HEK293 (cell line): ENCODE data around the gene ZNF672.

Source experiments
- CTCF ChIA-PET: fragments of 350-600 bp; formaldehyde crosslinking; extraction: SDS; loops from one replicate; lab custom pipeline; 2021; ENCODE audit warnings: antibody characterized with exemption; lab: Yijun Ruan, JAX
- POLR2A ChIA-PET: fragments of 300-600 bp; formaldehyde crosslinking; extraction: SDS; loops from one replicate; lab custom pipeline; 2020; ENCODE audit warnings: antibody characterized with exemption, inconsistent platforms; lab: Yijun Ruan, JAX
- H3K27ac ChIP-seq: fragments of 200-500 bp; sonication (Bioruptor generic); 2 replicates; pipeline ENCODE4 v1.5.1; 2014; ENCODE audit warnings: low read depth, low read length, control low read depth, inconsistent platforms; ENCODE audit errors: extremely low read depth
- H3K36me3 ChIP-seq, 2 experiments: fragments of 200-500 bp in 1 of 2; sonication (Bioruptor generic) in 1 of 2; 1 replicate in 1 of 2; 2 replicates in 1 of 2; pipeline ENCODE4 v1.5.1; 2014 to 2017; ENCODE audit warnings: inconsistent platforms in 2 of 2, low read length in 2 of 2; ENCODE audit not compliant: control insufficient read depth in 2 of 2, insufficient read depth in 1 of 2
- H3K4me1 ChIP-seq: fragments of 200-500 bp; sonication (Bioruptor generic); 2 replicates; pipeline ENCODE4 v1.5.1; 2014; ENCODE audit warnings: mild to moderate bottlenecking, low read length, inconsistent platforms; ENCODE audit not compliant: control insufficient read depth, insufficient read depth
- H3K4me3 ChIP-seq: 2 replicates; pipeline ENCODE4 v1.5.1; 2011; ENCODE audit warnings: low read depth, mild to moderate bottlenecking, control low read depth, low read length, moderate library complexity
- H3K9me3 ChIP-seq: fragments of 200-500 bp; sonication (Bioruptor generic); 2 replicates; pipeline ENCODE4 v1.5.1; 2014; ENCODE audit warnings: low read depth, low read length, inconsistent platforms; ENCODE audit not compliant: control insufficient read depth, insufficient read depth
- KLF16 ChIP-seq: fragments of 450-650 bp; formaldehyde crosslinking; IDR thresholded peaks from 2 replicates; pipeline ENCODE4 v1.5.1; 2017; ENCODE audit warnings: missing biosample characterization, missing genetic modification characterization
- PRDM6 ChIP-seq: fragments of 450-650 bp; formaldehyde crosslinking; IDR thresholded peaks from 2 replicates; pipeline ENCODE4 v1.5.1; 2017; ENCODE audit warnings: missing biosample characterization, missing genetic modification characterization
- SALL2 ChIP-seq: fragments of 450-650 bp; formaldehyde crosslinking; IDR thresholded peaks from 2 replicates; pipeline ENCODE4 v1.5.0; 2017; ENCODE audit warnings: missing biosample characterization, mild to moderate bottlenecking, missing genetic modification characterization, borderline replicate concordance
- SP7 ChIP-seq: fragments of 450-650 bp; formaldehyde crosslinking; IDR thresholded peaks from 2 replicates; pipeline ENCODE4 v1.5.1; 2016; ENCODE audit warnings: missing biosample characterization, missing genetic modification characterization
- ZBTB17 ChIP-seq: fragments of 450-650 bp; formaldehyde crosslinking; IDR thresholded peaks from 2 replicates; pipeline ENCODE4 v1.5.1; 2016; ENCODE audit warnings: missing biosample characterization, missing genetic modification characterization
- ZBTB44 ChIP-seq: fragments of 450-650 bp; IDR thresholded peaks from 2 replicates; pipeline ENCODE4 v1.5.1; 2018; ENCODE audit warnings: missing biosample characterization, mild to moderate bottlenecking, missing genetic modification characterization
- ZBTB7A ChIP-seq: fragments of 450-650 bp; formaldehyde crosslinking; IDR thresholded peaks from 2 replicates; pipeline ENCODE4 v1.5.1; 2016; ENCODE audit warnings: low read depth, missing biosample characterization, missing genetic modification characterization
- ZNF132 ChIP-seq: fragments of 450-650 bp; formaldehyde crosslinking; IDR thresholded peaks from 2 replicates; pipeline ENCODE4 v1.5.1; 2017; ENCODE audit warnings: missing biosample characterization, missing genetic modification characterization, borderline replicate concordance
- ZNF174 ChIP-seq: fragments of 450-650 bp; formaldehyde crosslinking; IDR thresholded peaks from 2 replicates; pipeline ENCODE4 v1.5.0; 2017; ENCODE audit warnings: missing biosample characterization, mild to moderate bottlenecking, missing genetic modification characterization
- ZNF175 ChIP-seq: fragments of 450-650 bp; formaldehyde crosslinking; IDR thresholded peaks from 2 replicates; pipeline ENCODE4 v1.5.1; 2016; ENCODE audit warnings: missing biosample characterization, missing genetic modification characterization
- ZNF221 ChIP-seq: fragments of 450-650 bp; formaldehyde crosslinking; IDR thresholded peaks from 2 replicates; pipeline ENCODE4 v1.5.1; 2017; ENCODE audit warnings: missing biosample characterization, missing genetic modification characterization, borderline replicate concordance
- ZNF23 ChIP-seq: fragments of 450-650 bp; formaldehyde crosslinking; IDR thresholded peaks from 2 replicates; pipeline ENCODE4 v1.5.1; 2016; ENCODE audit warnings: missing biosample characterization, missing genetic modification characterization, borderline replicate concordance
- ZNF248 ChIP-seq: fragments of 450-650 bp; formaldehyde crosslinking; IDR thresholded peaks from 2 replicates; pipeline ENCODE4 v1.5.1; 2017; ENCODE audit warnings: missing biosample characterization, missing genetic modification characterization
- ZNF302 ChIP-seq: fragments of 450-650 bp; formaldehyde crosslinking; IDR thresholded peaks from 2 replicates; pipeline ENCODE4 v1.5.1; 2016; ENCODE audit warnings: missing biosample characterization, missing genetic modification characterization, low read depth
- ZNF473 ChIP-seq: fragments of 450-650 bp; formaldehyde crosslinking; IDR thresholded peaks from 2 replicates; pipeline ENCODE4 v1.5.1; 2017; ENCODE audit warnings: missing biosample characterization, missing genetic modification characterization
- ZNF510 ChIP-seq: fragments of 450-650 bp; formaldehyde crosslinking; IDR thresholded peaks from 2 replicates; pipeline ENCODE4 v1.5.1; 2018; ENCODE audit warnings: mild to moderate bottlenecking, missing genetic modification characterization, missing biosample characterization; ENCODE audit not compliant: insufficient replicate concordance
- ZNF549 ChIP-seq: fragments of 450-650 bp; IDR thresholded peaks from 2 replicates; pipeline ENCODE4 v1.5.1; 2018; ENCODE audit warnings: missing biosample characterization, missing genetic modification characterization, mild to moderate bottlenecking, inconsistent platforms, moderate library complexity
- ZNF561 ChIP-seq: fragments of 450-650 bp; IDR thresholded peaks from 2 replicates; pipeline ENCODE4 v1.5.1; 2018; ENCODE audit warnings: missing biosample characterization, missing genetic modification characterization, borderline replicate concordance
- ZNF629 ChIP-seq: fragments of 450-650 bp; formaldehyde crosslinking; IDR thresholded peaks from 2 replicates; pipeline ENCODE4 v1.5.1; 2017; ENCODE audit warnings: missing biosample characterization, missing genetic modification characterization
- ZNF658 ChIP-seq: fragments of 450-650 bp; formaldehyde crosslinking; IDR thresholded peaks from 2 replicates; pipeline ENCODE4; 2016; ENCODE audit warnings: missing biosample characterization, missing genetic modification characterization
- ZNF792 ChIP-seq: fragments of 450-650 bp; formaldehyde crosslinking; IDR thresholded peaks from 2 replicates; pipeline ENCODE4 v1.5.1; 2016; ENCODE audit warnings: missing biosample characterization, missing genetic modification characterization
- TF ChIP-seq, protein P1 (sequence below): fragments of 450-650 bp; formaldehyde crosslinking; IDR thresholded peaks from 2 replicates; pipeline ENCODE4 v1.5.1; 2016; ENCODE audit warnings: missing biosample characterization, missing genetic modification characterization

The ZNF672 gene

DNA sequence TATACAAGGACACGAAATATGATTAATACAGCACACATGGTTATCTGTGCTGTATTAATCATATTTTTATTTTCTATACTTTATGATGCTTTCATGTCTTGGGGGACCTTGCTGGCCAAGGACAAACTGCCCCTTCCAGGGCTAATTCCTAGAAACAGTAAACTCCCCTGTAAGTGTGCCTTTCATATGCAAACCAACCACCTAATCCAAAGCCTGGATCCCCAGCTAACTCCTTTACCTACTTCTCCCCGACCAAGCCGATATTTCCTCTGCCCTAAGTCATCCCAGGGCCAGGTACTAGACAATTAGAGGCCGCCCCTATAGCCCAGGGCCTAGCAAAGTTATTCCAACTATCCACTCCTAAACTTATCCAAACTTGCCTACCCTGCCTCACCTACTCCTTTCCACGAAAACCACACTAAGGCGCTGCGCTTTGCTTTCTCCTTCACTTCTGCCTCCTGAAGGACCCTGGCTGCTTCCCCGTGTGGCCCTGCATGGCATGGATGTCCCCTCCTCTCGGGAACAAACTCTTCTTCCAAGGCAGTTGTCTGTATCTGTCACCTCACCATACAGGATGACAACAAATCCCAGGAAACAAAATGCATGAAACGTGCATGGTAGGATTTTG lies 22.5 kb upstream of the ZNF672 start:
- Histone ChIP-seq H3K27ac (no peak overlapping the region), H3K9me3 (no peaks in the 10 kb centered on the region), H3K36me3 (peaks cover 0 to 62% of the 10 kb centered on the region in 2 experiments; a peak in 1 of 3 replicates), H3K4me1 (no peaks in the 10 kb centered on the region), H3K4me3 (no peak overlapping the region)
- ChIA-PET CTCF (no interaction called here), POLR2A (no interaction called here)
- no peak for TF ChIP-seq ZNF23 (tag by site-specific recombination)
- no peak for TF ChIP-seq ZBTB17
- no peak for TF ChIP-seq ZBTB44 (tag by site-specific recombination)
- no peak for TF ChIP-seq ZNF473 (tag by site-specific recombination)
- no peak for TF ChIP-seq SALL2 (tag by site-specific recombination)
- no peak for TF ChIP-seq ZNF629 (tag by site-specific recombination)
- no peak for TF ChIP-seq ZNF302
- TF ChIP-seq ZBTB7A (tag by site-specific recombination), result no peak

- Histone ChIP-seq H3K36me3 (peaks cover 0 to 69% of the 10 kb centered on the region in 2 experiments; a peak in 1 of 3 replicates), H3K4me1 (no peaks in the 10 kb centered on the region), H3K9me3 (no peaks in the 10 kb centered on the region), H3K4me3 (no peak overlapping the region), H3K27ac (no peak overlapping the region)
- ChIA-PET POLR2A (no interaction called here), CTCF (no interaction called here)
- no peak for TF ChIP-seq SP7 (tag by site-specific recombination)
- no peak for TF ChIP-seq KLF16 (tag by site-specific recombination)
- no peak for TF ChIP-seq ZNF221
- no peak for TF ChIP-seq ZNF658 (tag by site-specific recombination)
Measured at GRCh38 chr1:248816042-248816851, 21.8 kb upstream of the ZNF672 start.

DNA sequence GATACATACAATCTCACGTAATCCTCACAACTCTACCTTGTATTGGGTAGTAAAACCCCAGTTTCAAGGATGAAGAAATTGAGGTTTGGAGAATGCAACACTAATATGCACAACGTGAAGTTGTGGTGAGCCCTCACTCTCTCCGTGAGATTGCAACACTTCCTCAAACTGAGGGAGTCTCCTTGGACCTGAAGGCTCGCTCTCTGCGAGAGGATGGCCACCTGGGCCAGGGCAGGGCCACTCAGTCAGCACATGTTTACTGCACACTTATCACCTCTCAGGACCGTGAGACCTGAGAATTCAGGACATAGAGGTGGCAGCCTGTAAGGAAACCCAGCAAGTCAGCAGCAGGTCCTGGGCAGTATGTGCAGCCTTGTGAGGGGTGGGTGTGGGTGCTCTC lies 21.0 kb upstream of the ZNF672 start:
- TF ChIP-seq ZNF174 (tag by site-specific recombination) (no peak), ZNF561 (tag by site-specific recombination) (no peak), ZNF175 (tag by site-specific recombination) (no peak), ZNF510 (tag by site-specific recombination) (no peak), ZNF132 (tag by site-specific recombination) (no peak), SALL2 (tag by site-specific recombination) (no peak), ZNF248 (tag by site-specific recombination) (no peak), ZBTB7A (tag by site-specific recombination) (no peak), PRDM6 (tag by site-specific recombination) (no peak), ZNF792 (no peak), ZNF549 (no peak)
- TF ChIP-seq, protein P1, sequence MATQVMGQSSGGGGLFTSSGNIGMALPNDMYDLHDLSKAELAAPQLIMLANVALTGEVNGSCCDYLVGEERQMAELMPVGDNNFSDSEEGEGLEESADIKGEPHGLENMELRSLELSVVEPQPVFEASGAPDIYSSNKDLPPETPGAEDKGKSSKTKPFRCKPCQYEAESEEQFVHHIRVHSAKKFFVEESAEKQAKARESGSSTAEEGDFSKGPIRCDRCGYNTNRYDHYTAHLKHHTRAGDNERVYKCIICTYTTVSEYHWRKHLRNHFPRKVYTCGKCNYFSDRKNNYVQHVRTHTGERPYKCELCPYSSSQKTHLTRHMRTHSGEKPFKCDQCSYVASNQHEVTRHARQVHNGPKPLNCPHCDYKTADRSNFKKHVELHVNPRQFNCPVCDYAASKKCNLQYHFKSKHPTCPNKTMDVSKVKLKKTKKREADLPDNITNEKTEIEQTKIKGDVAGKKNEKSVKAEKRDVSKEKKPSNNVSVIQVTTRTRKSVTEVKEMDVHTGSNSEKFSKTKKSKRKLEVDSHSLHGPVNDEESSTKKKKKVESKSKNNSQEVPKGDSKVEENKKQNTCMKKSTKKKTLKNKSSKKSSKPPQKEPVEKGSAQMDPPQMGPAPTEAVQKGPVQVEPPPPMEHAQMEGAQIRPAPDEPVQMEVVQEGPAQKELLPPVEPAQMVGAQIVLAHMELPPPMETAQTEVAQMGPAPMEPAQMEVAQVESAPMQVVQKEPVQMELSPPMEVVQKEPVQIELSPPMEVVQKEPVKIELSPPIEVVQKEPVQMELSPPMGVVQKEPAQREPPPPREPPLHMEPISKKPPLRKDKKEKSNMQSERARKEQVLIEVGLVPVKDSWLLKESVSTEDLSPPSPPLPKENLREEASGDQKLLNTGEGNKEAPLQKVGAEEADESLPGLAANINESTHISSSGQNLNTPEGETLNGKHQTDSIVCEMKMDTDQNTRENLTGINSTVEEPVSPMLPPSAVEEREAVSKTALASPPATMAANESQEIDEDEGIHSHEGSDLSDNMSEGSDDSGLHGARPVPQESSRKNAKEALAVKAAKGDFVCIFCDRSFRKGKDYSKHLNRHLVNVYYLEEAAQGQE (tag by site-specific recombination), result no peak
- Histone ChIP-seq H3K4me3 (no peak overlapping the region), H3K9me3 (no peaks in the 10 kb centered on the region), H3K36me3 (peaks cover 0 to 71% of the 10 kb centered on the region in 2 experiments; a peak in 1 of 3 replicates), H3K27ac (no peak overlapping the region), H3K4me1 (no peaks in the 10 kb centered on the region)
- CTCF ChIA-PET, result no interaction called here
- POLR2A ChIA-PET, result no interaction called here
